ENCODE results near the gene ASH1L. TPM values are rescaled to one million over a fixed set of nuclear protein-coding genes. Genes with fewer than 3 reads are reported as not detected.
A peak's percentile ranks its signal among the peaks of the same experiment; 100 is the strongest.

The ASH1L gene
- total and polyA plus RNA-seq, 9 of the 15 experiments (the other 6 are each of a cell fraction or from before 2014, with no cell fraction given), result 2.0 to 23.3 (median 14.6) TPM

DNA sequence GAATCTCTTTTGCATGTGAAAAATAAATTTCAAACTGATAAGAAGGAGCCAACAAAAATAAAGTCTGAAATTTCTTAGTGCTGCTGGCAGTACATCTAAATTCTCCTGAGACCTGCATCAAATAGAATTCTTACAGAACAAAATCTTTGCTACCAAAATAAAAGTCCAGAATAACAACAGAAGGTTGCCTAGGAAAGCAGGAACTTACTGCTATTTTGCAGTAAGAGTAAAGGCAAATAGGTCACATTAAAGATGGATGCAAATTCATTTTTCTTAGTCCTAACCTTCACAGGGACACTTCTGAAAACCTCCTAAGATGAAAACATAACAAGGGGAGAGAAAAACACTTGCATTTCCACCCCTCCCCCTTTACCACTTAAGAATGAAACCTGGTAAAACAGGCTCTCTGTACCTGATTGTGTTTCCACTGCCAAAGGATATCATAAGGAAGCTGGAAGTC lies 182.9 kb downstream of the ASH1L start:
- CTCF ChIA-PET (ENCODE audit: low intra/inter-chr PET ratio), result no interaction called here

DNA sequence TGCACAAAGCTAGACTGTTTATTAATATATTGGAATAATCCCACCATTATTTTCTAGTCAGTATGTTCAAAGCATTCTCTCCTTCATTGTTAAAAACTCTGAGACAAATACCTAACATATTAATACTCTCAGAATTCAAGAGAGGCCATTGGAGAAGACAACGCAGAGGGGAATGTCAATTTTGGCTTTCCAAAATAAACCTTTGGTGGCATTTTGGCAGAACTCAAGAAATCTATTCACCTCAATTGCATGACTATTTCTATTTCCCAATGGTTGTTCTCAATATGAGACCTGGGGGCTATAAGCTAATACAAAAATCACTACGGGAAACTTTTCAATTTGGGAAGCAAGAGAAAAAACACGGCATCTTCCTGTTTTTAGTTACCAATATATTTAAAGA lies 183.4 kb downstream of the ASH1L start:
- H3K9ac ChIP-seq (ENCODE audit: insufficient read depth in 1 of 2, low read depth in 2 of 2, low read length in 2 of 2), result no peak overlapping the region
- in situ Hi-C loops (cut with MboI) (no loop called here), intact Hi-C loops (cut with micrococcal nuclease) (no loop called here)
- H3K27me3 ChIP-seq (ENCODE audit: control insufficient read depth in 2 of 2, insufficient read depth in 2 of 2, low read length in 2 of 2), result no peaks in the 10 kb centered on the region
- H4K20me1 ChIP-seq (replicated peaks; ENCODE audit: control insufficient read depth, insufficient read depth, low read length), result no peaks in the 10 kb centered on the region
- no peak for FAIRE-seq
- peaks cover 62% of the 10 kb centered on the region for H3K36me3 ChIP-seq (ENCODE audit: control insufficient read depth, insufficient read depth, low read length)
- CTCF ChIA-PET (ENCODE audit: low intra/inter-chr PET ratio), result no interaction called here
- no peak overlapping the region for H3K4me2 ChIP-seq (ENCODE audit: insufficient read depth, low read length)
- no peak for DNase-seq (ENCODE audit: extremely low read depth in 1 of 4, low spot score in 3 of 4)
- BruUV-seq (replicated peaks), result no TSS peak
- no peaks in the 10 kb centered on the region for H3K9me3 ChIP-seq (replicated peaks; ENCODE audit: control insufficient read depth, insufficient read depth, low read depth, low read length)
- ATAC-seq, result no peak
- H3K9me1 ChIP-seq (ENCODE audit: control insufficient read depth, insufficient read depth, low read length), result no peaks in the 10 kb centered on the region
- WGBS (ENCODE audit: insufficient coverage, low coverage, missing lambda C conversion rate), result 94% methylated on average over 3 of the region's 3 CpGs
- H2AFZ ChIP-seq (ENCODE audit: low read depth, low read length), result no peak overlapping the region
- H3K4me1 ChIP-seq (replicated peaks in 1 of 2; ENCODE audit: control insufficient read depth in 2 of 2, insufficient read depth in 2 of 2, low read length in 2 of 2), result no peaks in the 10 kb centered on the region
- POLR2A ChIA-PET, result no interaction called here
- no peak overlapping the region for H3K27ac ChIP-seq (ENCODE audit: extremely low read depth, low read depth, low read length)
- H3K4me3 ChIP-seq, result no peak overlapping the region
- H3K79me2 ChIP-seq (ENCODE audit: control insufficient read depth, insufficient read depth, low read length), result no peaks in the 10 kb centered on the region
- no peak for TF ChIP-seq ELF1 (tag; IDR thresholded peaks at IDR 0.05)
- TF ChIP-seq, protein P1, sequence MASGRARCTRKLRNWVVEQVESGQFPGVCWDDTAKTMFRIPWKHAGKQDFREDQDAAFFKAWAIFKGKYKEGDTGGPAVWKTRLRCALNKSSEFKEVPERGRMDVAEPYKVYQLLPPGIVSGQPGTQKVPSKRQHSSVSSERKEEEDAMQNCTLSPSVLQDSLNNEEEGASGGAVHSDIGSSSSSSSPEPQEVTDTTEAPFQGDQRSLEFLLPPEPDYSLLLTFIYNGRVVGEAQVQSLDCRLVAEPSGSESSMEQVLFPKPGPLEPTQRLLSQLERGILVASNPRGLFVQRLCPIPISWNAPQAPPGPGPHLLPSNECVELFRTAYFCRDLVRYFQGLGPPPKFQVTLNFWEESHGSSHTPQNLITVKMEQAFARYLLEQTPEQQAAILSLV (tag; IDR thresholded peaks at IDR 0.05), result no peak
- TF ChIP-seq ZNF12 (CRISPR knock-in tag; IDR thresholded peaks at IDR 0.05), result no peak
- TF ChIP-seq, protein P2, sequence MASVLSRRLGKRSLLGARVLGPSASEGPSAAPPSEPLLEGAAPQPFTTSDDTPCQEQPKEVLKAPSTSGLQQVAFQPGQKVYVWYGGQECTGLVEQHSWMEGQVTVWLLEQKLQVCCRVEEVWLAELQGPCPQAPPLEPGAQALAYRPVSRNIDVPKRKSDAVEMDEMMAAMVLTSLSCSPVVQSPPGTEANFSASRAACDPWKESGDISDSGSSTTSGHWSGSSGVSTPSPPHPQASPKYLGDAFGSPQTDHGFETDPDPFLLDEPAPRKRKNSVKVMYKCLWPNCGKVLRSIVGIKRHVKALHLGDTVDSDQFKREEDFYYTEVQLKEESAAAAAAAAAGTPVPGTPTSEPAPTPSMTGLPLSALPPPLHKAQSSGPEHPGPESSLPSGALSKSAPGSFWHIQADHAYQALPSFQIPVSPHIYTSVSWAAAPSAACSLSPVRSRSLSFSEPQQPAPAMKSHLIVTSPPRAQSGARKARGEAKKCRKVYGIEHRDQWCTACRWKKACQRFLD (CRISPR knock-in tag; IDR thresholded peaks at IDR 0.05), result no peak
- no peak for TF ChIP-seq ZNF134 (CRISPR knock-in tag; conservative IDR thresholded peaks at IDR 0.05)

More for the DNA sequence above, 182.9 kb downstream of the ASH1L start:
- H3K4me2 ChIP-seq (ENCODE audit: insufficient read depth, low read length), result no peak overlapping the region
- no peak overlapping the region for H3K4me3 ChIP-seq
- no peaks in the 10 kb centered on the region for H3K79me2 ChIP-seq (ENCODE audit: control insufficient read depth, insufficient read depth, low read length)
- ATAC-seq (no peak), DNase-seq (ENCODE audit: extremely low read depth in 1 of 4, low spot score in 3 of 4) (peak in 2 of 4 experiments; percentile 13 to 18), FAIRE-seq (no peak)
- peaks cover 58% of the 10 kb centered on the region for H3K36me3 ChIP-seq (ENCODE audit: control insufficient read depth, insufficient read depth, low read length)
- no peak overlapping the region for H2AFZ ChIP-seq (ENCODE audit: low read depth, low read length)
- no peaks in the 10 kb centered on the region for H4K20me1 ChIP-seq (replicated peaks; ENCODE audit: control insufficient read depth, insufficient read depth, low read length)
- no peaks in the 10 kb centered on the region for H3K4me1 ChIP-seq (replicated peaks in 1 of 2; ENCODE audit: control insufficient read depth in 2 of 2, insufficient read depth in 2 of 2, low read length in 2 of 2)
- H3K9ac ChIP-seq (ENCODE audit: insufficient read depth in 1 of 2, low read depth in 2 of 2, low read length in 2 of 2), result no peak overlapping the region
- in situ Hi-C loops (cut with MboI), result no loop called here
- H3K9me3 ChIP-seq (replicated peaks; ENCODE audit: control insufficient read depth, insufficient read depth, low read depth, low read length), result no peaks in the 10 kb centered on the region
- H3K27ac ChIP-seq (ENCODE audit: extremely low read depth, low read depth, low read length), result peak overlapping the region; percentile 25; the same call in 1 of the 3 replicates
- TF ChIP-seq NFATC3 (IDR thresholded peaks at IDR 0.05) (no peak), RFX1 (IDR thresholded peaks at IDR 0.05) (peak; percentile 83), MYNN (IDR thresholded peaks at IDR 0.05) (peak; percentile 100), MYNN (CRISPR knock-in tag; IDR thresholded peaks at IDR 0.05) (peak; percentile 91), ZNF668 (CRISPR knock-in tag; IDR thresholded peaks at IDR 0.05) (no peak), NFE2L1 (tag; IDR thresholded peaks at IDR 0.05; ENCODE audit: borderline replicate concordance, low read depth) (no peak), BRCA1 (IDR thresholded peaks at IDR 0.05) (no peak), BRCA1 (CRISPR knock-in tag; IDR thresholded peaks at IDR 0.05) (no peak)
- POLR2A ChIA-PET, result interaction anchor here (0.7 kb wide), 1 partner anchor 15 kb away, joined by 4 read pairs; no protein-coding TSS in a partner anchor
- intact Hi-C loops (cut with micrococcal nuclease), result no loop called here
- no peaks in the 10 kb centered on the region for H3K9me1 ChIP-seq (ENCODE audit: control insufficient read depth, insufficient read depth, low read length)
- BruUV-seq (replicated peaks), result no TSS peak
- no peaks in the 10 kb centered on the region for H3K27me3 ChIP-seq (ENCODE audit: control insufficient read depth in 2 of 2, insufficient read depth in 2 of 2, low read length in 2 of 2)
